Activated CD8-positive, alpha-beta memory T cell treated with anti-CD3 and anti-CD28 coated beads for 1 hour (primary cell): Measurements from ENCODE around the gene UST.
"Not testable (repeated sequence)": the region's sequence is repeated elsewhere in the genome, so short reads cannot be mapped to it uniquely, and the experiment has no call there.

Source experiments
- DNase-seq, 2 donors: peaks; one replicate each; pipeline ENCODE4 v3.0.0-alpha.2; 2020; ENCODE audit warnings: low read depth in 1 of 2; ENCODE audit errors: extremely low read depth in 1 of 2

Gene UST

GRCh38 chr6:148735989-148736388 lies 10.8 kb upstream of the UST start:
- no peak for DNase-seq

DNA sequence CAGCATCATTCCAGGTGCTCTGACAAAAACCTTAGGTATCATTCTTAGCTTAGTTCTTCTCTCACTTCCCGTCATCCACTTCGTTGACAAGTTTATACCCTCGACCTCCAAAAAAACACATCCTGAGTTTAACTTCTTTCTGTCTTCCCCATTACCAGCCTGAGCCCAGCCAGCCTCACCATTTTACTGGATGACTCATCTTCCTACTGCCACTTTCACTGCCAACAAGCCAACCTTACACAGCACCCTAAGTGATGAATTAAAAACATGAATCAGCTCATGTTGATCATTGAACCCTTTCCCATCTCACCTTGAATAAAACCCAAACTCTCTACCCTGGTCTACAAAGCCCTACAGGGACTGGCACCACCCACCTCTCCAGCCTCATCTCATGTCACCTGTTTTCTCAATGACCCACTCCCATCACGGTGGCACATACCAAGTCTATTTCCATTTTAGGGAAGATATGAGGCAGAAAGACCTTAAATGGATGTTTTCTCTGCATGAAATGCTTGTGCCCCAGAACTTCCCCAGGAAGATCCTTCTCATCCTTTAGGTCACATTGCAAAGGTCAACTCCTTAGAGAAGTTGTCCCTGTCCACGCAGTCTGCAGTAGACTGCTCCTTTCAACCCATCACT lies 9.9 kb upstream of the UST start:
- no peak for DNase-seq

DNA sequence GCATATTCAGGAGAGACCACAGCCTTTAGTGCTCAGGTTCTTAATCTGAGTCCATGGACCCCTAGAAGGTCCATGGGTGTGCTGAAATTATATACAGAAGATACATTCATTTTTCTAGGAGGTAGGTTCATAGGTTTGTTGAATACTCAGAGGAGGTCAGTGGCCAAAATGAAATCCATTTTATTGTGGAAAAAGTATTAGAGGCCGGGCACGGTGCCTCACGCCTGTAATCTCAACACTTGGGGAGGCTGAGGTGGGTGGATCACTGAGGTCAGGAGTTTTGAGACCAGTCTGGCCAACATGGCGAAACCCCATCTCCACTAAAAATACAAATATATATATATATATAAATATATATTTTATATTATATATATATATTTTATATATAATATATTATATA lies 9.0 kb upstream of the UST start:
- DNase-seq = no peak

- no peak for DNase-seq
Measured at GRCh38 chr6:148738946-148739821, 7.6 kb upstream of the UST start.

DNA sequence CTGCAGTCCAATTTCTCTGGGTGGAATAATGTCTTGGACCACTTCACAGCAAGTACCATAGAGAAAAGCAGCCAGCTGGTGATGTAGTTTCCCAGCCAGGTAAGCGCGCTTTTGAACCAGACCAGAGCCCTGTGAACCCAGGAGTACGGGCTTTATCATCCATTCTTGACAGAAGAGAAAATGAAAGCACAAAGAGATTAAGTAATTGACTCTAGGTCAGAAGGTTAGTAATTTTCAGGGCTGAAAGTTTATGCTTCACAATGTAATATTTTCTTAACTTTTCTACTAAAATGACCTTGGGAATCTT lies 7.1 kb upstream of the UST start:
- DNase-seq = no peak

GRCh38 chr6:148743476-148743875 lies 3.4 kb upstream of the UST start:
- no peak for DNase-seq

- no peak for DNase-seq
Measured at GRCh38 chr6:148745926-148746325, 904 bp upstream of the UST start.

DNA sequence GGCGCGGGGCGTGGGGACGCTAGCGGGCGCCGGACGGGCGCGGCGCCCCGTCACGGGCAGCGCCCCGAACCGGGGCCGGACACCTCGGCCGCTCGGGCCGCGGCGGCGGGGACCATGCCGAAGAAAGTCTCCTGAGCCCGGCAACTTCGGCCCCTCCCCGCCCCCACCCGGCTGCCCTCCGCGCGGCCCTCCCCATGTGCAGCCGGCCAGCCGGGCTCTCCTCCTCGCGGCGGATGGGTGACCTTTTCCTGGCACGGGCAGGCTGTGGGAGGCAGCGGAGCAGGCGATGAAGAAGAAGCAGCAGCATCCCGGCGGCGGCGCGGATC lies 278 bp downstream of the UST start:
- no peak for DNase-seq

DNA sequence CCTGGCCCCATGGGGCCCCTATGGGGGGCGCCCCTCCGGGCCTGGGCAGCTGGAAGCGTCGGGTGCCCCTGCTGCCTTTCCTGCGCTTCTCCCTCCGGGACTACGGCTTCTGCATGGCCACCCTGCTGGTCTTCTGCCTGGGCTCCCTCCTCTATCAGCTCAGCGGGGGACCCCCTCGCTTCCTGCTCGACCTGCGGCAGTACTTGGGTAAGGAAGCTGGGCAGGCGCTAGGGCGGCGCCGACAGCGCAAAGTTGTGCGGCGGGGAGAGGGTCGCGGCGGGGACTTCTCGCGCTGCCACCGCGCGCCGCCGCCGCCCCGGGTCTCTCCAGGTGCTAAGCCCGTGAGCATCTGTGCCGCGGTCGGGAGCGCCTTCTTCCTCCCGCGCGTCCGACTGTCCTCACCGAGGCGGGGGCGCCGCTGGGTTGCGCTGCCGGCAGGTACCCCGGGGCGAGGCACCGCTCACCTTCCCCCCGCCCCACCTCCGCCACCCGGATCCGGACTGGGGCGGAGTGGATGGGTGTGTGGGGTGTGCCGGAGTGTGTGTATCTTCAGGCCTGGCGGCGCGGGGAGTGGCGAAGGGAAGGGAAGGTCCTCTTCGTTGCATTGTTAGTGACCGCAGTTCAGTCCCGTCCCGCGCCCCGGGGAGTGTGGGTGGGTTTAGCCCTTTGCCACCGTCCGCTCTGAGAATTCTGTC lies 788 bp downstream of the UST start:
- peak in 1 of 2 donors; percentile 46 for DNase-seq

- no peak for DNase-seq
Measured at GRCh38 chr6:148749674-148750073, 2.8 kb downstream of the UST start.

DNA sequence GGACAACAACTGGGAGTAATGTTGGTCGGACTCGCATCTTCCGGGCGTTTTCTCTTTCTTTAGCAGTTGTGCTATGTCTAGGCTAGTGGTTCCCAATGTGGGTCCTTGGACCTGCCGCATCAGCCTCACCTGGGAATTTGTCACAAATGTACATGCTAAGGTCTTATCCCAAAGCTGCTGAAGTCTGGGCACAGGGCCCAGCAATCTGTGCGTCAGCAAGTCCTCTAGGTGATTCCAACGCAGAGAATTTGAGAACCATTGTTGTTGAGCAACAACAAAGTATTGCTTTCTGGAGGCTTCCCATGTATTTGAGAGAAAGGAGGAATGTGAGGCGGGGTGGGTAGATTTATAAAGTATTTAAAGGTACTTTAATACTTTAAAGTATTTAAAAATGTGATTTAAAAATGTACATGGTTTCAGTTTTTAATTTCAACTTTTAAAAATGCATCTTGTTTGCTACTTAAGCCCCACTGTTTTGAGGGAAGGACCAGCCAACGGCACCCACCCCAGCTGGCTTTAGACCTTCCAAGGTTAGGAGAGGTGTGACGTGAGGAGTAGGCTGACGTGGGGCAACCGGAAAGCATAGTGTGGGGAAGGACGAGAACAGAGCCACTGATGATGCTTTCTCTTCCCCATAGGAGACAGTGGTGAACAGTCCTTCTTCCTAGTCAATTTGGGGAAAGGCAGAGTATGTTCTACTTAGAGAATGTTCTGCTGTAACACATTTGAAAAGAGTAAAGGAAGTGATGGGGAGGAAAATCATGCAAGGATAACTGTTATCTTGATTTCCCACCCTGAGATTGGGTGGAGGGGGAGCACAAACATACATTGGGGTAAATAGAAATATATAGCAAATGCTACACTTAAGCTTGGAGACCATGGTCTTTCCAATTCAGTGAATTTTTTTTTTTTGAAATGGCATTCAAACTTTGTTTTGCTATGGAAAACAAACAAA lies 4.3 kb downstream of the UST start:
- no peak for DNase-seq

- no peak for DNase-seq
Measured at GRCh38 chr6:148751793-148752170, 5.0 kb downstream of the UST start.

DNA sequence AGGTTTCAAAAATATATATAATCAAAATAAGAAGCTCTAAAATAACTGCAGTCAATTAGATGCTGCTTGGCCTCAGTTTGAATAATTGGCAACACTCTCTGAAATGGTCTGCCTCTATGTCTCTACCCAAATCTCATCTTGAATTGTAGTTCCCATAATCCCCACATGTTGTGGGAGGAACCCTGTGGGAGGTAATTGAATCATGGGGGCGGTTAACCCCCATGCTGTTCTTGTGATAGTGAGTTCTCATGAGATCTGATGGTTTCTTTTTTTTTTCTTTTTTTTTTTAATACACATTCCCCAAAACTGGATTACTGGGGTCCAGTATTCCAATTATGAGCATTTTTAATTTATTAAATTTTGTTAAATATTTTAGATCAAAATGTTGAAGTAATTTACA lies 8.5 kb downstream of the UST start:
- not testable (repeated sequence) for DNase-seq

DNA sequence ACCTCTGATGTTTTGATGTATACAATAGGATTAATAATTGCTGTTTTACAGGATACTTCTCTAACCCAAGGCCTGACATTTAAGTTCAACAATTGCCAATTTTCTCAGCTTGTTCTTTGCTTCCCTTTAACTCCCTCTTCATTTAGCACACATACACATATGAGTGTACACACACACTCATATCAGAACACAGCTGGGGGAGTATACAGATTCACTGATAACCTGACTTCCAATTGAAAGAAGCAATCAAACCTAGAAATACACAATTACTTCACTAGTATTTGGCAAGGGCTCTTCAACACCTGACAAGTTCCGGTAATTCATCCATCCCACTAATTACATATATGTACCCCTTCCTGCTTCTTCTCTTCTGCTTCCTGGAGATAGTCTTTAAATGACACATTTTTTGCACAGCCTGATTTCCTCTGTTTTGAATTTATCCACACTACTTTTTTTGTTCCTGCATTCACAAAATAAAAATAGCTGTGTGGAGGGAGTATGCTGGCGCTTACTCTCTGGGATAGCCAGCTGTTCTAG lies 11.2 kb downstream of the UST start:
- DNase-seq = no peak

- no peak for DNase-seq
Measured at GRCh38 chr6:148758492-148758891, 11.7 kb downstream of the UST start.

DNA sequence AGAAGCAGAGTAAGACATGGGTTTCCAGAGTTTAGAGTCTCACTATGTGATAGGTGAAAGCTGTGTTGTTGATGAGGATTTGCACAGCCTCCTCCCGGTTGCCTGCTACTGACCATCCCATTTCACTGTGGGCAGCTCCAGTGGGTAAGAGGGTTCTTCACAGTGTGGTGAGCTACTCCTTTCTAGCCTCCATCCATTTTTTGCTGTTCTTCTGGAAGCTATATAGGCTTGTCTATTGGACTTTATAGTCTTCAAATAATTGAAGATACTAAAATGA lies 13.4 kb downstream of the UST start:
- no peak for DNase-seq

DNA sequence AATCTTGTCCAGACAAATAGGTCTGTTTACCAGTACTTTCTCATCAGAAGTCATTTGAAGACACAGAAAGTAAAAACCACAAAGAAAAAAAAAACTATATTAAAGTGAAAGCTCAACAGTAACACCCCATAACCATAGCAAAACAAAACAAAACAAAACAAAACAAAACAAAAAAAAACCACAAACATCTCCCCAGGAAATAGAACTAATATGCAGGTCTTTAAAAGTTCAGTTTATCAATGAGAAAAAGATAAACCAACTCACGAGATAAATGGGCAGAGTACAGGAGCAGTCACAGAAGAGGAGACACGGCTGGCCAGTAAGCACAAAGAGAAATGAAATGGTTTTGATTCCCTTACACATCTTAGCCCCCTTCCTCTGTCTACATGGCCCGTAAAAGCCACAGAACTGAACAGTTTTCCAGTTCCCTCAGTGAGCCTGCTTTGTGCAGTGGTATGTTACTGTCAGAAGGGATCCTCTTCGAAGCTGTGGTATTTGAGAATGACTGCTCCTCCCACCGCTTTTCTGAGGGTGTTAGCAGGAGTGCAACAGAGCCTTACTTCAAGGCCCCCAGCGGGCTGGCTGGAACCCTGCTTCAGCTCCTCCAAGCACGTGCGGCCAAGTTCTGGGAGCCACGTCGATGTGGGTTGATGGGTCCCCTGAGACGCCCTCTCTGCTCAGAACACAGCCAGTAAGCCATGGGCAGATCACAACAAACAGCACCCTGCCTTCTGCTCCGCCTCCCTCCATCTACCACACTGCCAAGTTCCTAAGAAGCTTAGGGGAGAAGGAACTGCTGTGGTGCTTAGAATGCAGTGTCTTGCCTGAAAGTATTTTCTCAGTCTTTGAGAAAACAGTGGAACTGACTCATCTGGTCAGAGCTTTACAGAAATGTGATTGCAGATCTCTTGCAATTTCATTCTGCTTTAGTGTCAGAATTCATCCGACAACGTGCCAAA lies 14.0 kb downstream of the UST start:
- no peak for DNase-seq

- no peak for DNase-seq
Measured at GRCh38 chr6:148761527-148762011, 14.7 kb downstream of the UST start.

DNA sequence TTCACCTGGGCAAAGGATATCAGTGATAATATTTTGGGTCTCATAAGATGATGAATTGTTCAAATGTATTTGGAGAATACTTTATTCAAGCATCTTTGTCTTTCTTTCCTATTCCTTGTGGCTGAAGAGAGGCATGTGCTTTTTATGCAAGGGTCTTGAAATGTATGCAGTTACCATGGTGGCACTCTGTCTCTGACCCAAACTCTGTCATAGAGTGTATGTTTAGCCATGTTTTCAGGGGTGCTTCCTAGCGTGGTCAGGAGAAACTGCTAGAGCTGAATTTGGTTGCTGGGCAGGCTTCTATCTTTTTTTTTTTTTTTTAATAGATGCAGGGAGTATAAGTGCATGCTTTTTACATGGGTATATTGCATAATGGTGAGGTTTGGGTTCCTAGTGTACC lies 15.4 kb downstream of the UST start:
- no peak for DNase-seq
